Testis (tissue), 3 donors: Measurements from ENCODE around the gene CDKAL1. TPM values are rescaled to one million over a fixed set of nuclear protein-coding genes. Genes with fewer than 3 reads are reported as not detected.

Experiments
- DNase-seq: peaks from one replicate; pipeline ENCODE4 v3.0.0-alpha.2; 2019
- H3K27ac ChIP-seq, 2 donors: fragments of 200-600 bp; sonication (generic); one replicate each; pipeline ENCODE4 v1.5.1; 2019
- H3K27me3 ChIP-seq: fragments of 200-600 bp; sonication (generic); one replicate; pipeline ENCODE4 v1.5.1; 2019
- H3K36me3 ChIP-seq: fragments of 200-600 bp; sonication (generic); one replicate; pipeline ENCODE4 v1.5.1; 2017; ENCODE audit warnings: low read depth; ENCODE audit errors: missing control alignments
- H3K4me1 ChIP-seq: fragments of 200-600 bp; sonication (generic); one replicate; pipeline ENCODE4 v1.5.1; 2019
- H3K4me3 ChIP-seq, 2 donors: fragments of 200-600 bp; sonication (generic); one replicate each; pipeline ENCODE4 v1.5.1; 2017 to 2019
- H3K9me3 ChIP-seq: fragments of 200-600 bp; sonication (generic); one replicate; pipeline ENCODE4 v1.5.1; 2017
- POLR2A ChIP-seq: fragments of 450-650 bp; IDR thresholded peaks from one replicate; pipeline ENCODE4 v1.6.1; 2017; ENCODE audit warnings: antibody characterized with exemption, mild to moderate bottlenecking, moderate library complexity
- WGBS, 2 donors: methylation state at CpG; one replicate each; pipeline ENCODE4 v1.1.5; 2018; 5-methylcytosine and 5-hydroxymethylcytosine counted together
- intact Hi-C: fragments of 100-400 bp; cut with DNase I; formaldehyde crosslinking; loops from one replicate; pipeline ENCODE4 v1.15.1; 2023; ENCODE audit warnings: low total_unique reads
- polyA plus RNA-seq: library from polyadenylated mRNA; stranded (reverse); fragments of 350-450 nt; fragmentation: Illumina TruSeq; extraction: RNeasy Lipid Tissue Mini Kit (QIAGEN cat#74804); gene quantifications from one replicate; pipeline ENCODE4 v1.2.3, GENCODE V29; 2014; ENCODE audit warnings: low read depth, low replicate concordance; ENCODE audit not compliant: insufficient read depth
- total RNA-seq, 2 donors: library from RNA; depleted of rRNA; stranded (reverse); fragments of >200 nt; gene quantifications; one replicate each; pipeline ENCODE4 v1.2.3, GENCODE V29; 2016
- TF ChIP-seq, protein P1 (sequence below), 3 experiments: fragments of 450-650 bp in 2 of 3; fragments of 200-600 bp in 1 of 3; sonication (generic) in 1 of 3; IDR thresholded peaks; one replicate each; pipeline ENCODE4 v1.5.1; 2016 to 2019; ENCODE audit warnings: antibody characterized with exemption in 3 of 3, mild to moderate bottlenecking in 2 of 3, moderate library complexity in 1 of 3

Gene CDKAL1
- total and polyA plus RNA-seq, 3 donors from 2014 or later = 11.1 to 18.5 (median 16.1) TPM

GRCh38 chr6:21024616-21025015 lies 490.4 kb downstream of the CDKAL1 start:
- Histone ChIP-seq H3K27me3 (no peaks in the 10 kb centered on the region), H3K4me3 (no peak overlapping the region), H3K4me1 (no peaks in the 10 kb centered on the region), H3K9me3 (no peaks in the 10 kb centered on the region), H3K36me3 (no peaks in the 10 kb centered on the region), H3K27ac (no peak overlapping the region)
- WGBS, 2 donors = 87 to 88% methylated on average over 1 of the region's 1 CpG
- intact Hi-C loops = no loop called here
- no peak for TF ChIP-seq POLR2A
- TF ChIP-seq, protein P1, sequence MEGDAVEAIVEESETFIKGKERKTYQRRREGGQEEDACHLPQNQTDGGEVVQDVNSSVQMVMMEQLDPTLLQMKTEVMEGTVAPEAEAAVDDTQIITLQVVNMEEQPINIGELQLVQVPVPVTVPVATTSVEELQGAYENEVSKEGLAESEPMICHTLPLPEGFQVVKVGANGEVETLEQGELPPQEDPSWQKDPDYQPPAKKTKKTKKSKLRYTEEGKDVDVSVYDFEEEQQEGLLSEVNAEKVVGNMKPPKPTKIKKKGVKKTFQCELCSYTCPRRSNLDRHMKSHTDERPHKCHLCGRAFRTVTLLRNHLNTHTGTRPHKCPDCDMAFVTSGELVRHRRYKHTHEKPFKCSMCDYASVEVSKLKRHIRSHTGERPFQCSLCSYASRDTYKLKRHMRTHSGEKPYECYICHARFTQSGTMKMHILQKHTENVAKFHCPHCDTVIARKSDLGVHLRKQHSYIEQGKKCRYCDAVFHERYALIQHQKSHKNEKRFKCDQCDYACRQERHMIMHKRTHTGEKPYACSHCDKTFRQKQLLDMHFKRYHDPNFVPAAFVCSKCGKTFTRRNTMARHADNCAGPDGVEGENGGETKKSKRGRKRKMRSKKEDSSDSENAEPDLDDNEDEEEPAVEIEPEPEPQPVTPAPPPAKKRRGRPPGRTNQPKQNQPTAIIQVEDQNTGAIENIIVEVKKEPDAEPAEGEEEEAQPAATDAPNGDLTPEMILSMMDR (IDR thresholded peaks at IDR 0.05) = no peak
- DNase-seq = no peak

- Histone ChIP-seq H3K27me3 (no peaks in the 10 kb centered on the region), H3K4me3 (no peak overlapping the region), H3K4me1 (no peaks in the 10 kb centered on the region), H3K27ac (no peak overlapping the region), H3K9me3 (no peaks in the 10 kb centered on the region), H3K36me3 (no peaks in the 10 kb centered on the region)
- DNase-seq = no peak
- TF ChIP-seq, protein P1 (IDR thresholded peaks at IDR 0.05) = no peak
- no peak for TF ChIP-seq POLR2A
- intact Hi-C loops = no loop called here
- 90 to 95% methylated on average over 3 of the region's 3 CpGs for WGBS, 2 donors
These were observed 492.5 kb downstream of the CDKAL1 start for GRCh38 chr6:21026576-21027273.

GRCh38 chr6:21027507-21027906 lies 493.2 kb downstream of the CDKAL1 start:
- WGBS, 2 donors = 88 to 97% methylated on average over 2 of the region's 2 CpGs
- DNase-seq = no peak
- TF ChIP-seq, protein P1 (IDR thresholded peaks at IDR 0.05) = no peak
- TF ChIP-seq POLR2A = no peak
- Histone ChIP-seq H3K4me1 (no peaks in the 10 kb centered on the region), H3K9me3 (no peaks in the 10 kb centered on the region), H3K27ac (no peak overlapping the region), H3K27me3 (no peaks in the 10 kb centered on the region), H3K36me3 (no peaks in the 10 kb centered on the region), H3K4me3 (no peak overlapping the region)
- intact Hi-C loops = no loop called here

GRCh38 chr6:21031182-21031581 lies 496.9 kb downstream of the CDKAL1 start:
- no peaks in the 10 kb centered on the region for H3K36me3 ChIP-seq
- H3K4me3 ChIP-seq = no peak overlapping the region
- intact Hi-C loops = no loop called here
- 92 to 97% methylated on average over 5 of the region's 5 CpGs for WGBS, 2 donors
- H3K9me3 ChIP-seq = no peaks in the 10 kb centered on the region
- DNase-seq = no peak
- no peaks in the 10 kb centered on the region for H3K4me1 ChIP-seq
- no peaks in the 10 kb centered on the region for H3K27me3 ChIP-seq
- TF ChIP-seq, protein P1 (IDR thresholded peaks at IDR 0.05) = no peak
- no peak for TF ChIP-seq POLR2A
- no peak overlapping the region for H3K27ac ChIP-seq

- Histone ChIP-seq H3K27me3 (no peaks in the 10 kb centered on the region), H3K36me3 (no peaks in the 10 kb centered on the region), H3K4me1 (no peaks in the 10 kb centered on the region), H3K4me3 (no peak overlapping the region), H3K9me3 (no peaks in the 10 kb centered on the region), H3K27ac (no peak overlapping the region)
- WGBS, 2 donors = 48 to 67% methylated on average over 1 of the region's 1 CpG
- DNase-seq = no peak
- intact Hi-C loops = no loop called here
- TF ChIP-seq, protein P1 (IDR thresholded peaks at IDR 0.05) = no peak
- TF ChIP-seq POLR2A = no peak
These were observed 498.8 kb downstream of the CDKAL1 start for GRCh38 chr6:21033084-21033483.
